Neural cell (in vitro differentiated cells): ENCODE measurements around the gene KLHL4. TPM values are rescaled to one million over a fixed set of nuclear protein-coding genes. Genes with fewer than 3 reads are reported as not detected.
"Not testable (repeated sequence)": the region's sequence is repeated elsewhere in the genome, so short reads cannot be mapped to it uniquely, and the experiment has no call there.

Source experiments
- H2AFZ ChIP-seq: fragments of 200-600, 300-800 bp; sonication (generic), shearing (Covaris generic); 2 replicates; pipeline ENCODE4 v1.6.0; 2014; ENCODE audit warnings: low read depth, mild to moderate bottlenecking, antibody characterized with exemption, low read length, moderate library complexity
- H3F3A ChIP-seq: fragments of 200-600 bp; shearing (Covaris generic); 2 replicates; pipeline ENCODE4 v1.6.1; 2016; ENCODE audit warnings: mild to moderate bottlenecking, moderate library complexity, mixed read lengths, antibody characterized with exemption, low read length; ENCODE audit not compliant: insufficient read depth, poor library complexity, severe bottlenecking
- H3K27ac ChIP-seq: fragments of 200-600, 300-800 bp; sonication (generic), shearing (Covaris generic); 2 replicates; pipeline ENCODE4 v1.5.1; 2014; ENCODE audit warnings: mild to moderate bottlenecking, low read length, moderate library complexity
- H3K27me3 ChIP-seq: fragments of 300-800, 200-600 bp; sonication (generic), shearing (Covaris generic); 2 replicates; pipeline ENCODE4 v1.6.0; 2014; ENCODE audit warnings: mild to moderate bottlenecking, low read depth, low read length, moderate library complexity; ENCODE audit not compliant: insufficient read depth
- H3K36me3 ChIP-seq: fragments of 300-800, 200-600 bp; sonication (generic), shearing (Covaris generic); 2 replicates; pipeline ENCODE4 v1.5.1; 2014; ENCODE audit warnings: mild to moderate bottlenecking, antibody characterized with exemption, low read length, moderate library complexity; ENCODE audit not compliant: insufficient read depth
- H3K4me2 ChIP-seq: fragments of 300-800, 200-600 bp; sonication (generic), shearing (Covaris generic); 2 replicates; pipeline ENCODE4 v1.6.0; 2014; ENCODE audit warnings: mild to moderate bottlenecking, low read length
- H3K4me3 ChIP-seq: fragments of 300-800, 200-600 bp; sonication (generic), shearing (Covaris generic); 2 replicates; pipeline ENCODE4 v1.5.1; 2014; ENCODE audit warnings: mild to moderate bottlenecking, low read length, moderate library complexity
- H3K79me2 ChIP-seq: fragments of 200-600 bp; shearing (Covaris generic); replicated peaks from 2 replicates; pipeline ENCODE4 v1.6.0; 2014; ENCODE audit warnings: mild to moderate bottlenecking, low read length, moderate library complexity; ENCODE audit not compliant: insufficient read depth
- H3K9ac ChIP-seq: fragments of 300-800, 200-600 bp; sonication (generic), shearing (Covaris generic); 2 replicates; pipeline ENCODE4 v1.6.1; 2016; ENCODE audit warnings: mild to moderate bottlenecking, low read length, mixed read lengths
- H3K9me2 ChIP-seq: fragments of 200-600 bp; shearing (Covaris generic); 2 replicates; pipeline ENCODE4 v1.6.1; 2016; ENCODE audit warnings: mild to moderate bottlenecking, low read length, mixed read lengths; ENCODE audit not compliant: insufficient read depth
- H3K9me3 ChIP-seq: fragments of 200-600, 300-800 bp; sonication (generic), shearing (Covaris generic); 2 replicates; pipeline ENCODE4 v1.6.1; 2016; ENCODE audit warnings: mild to moderate bottlenecking, mixed run types, low read length, moderate library complexity, mixed read lengths
- H4K20me1 ChIP-seq: fragments of 200-600 bp; shearing (Covaris generic); 2 replicates; pipeline ENCODE4 v1.6.1; 2016; ENCODE audit warnings: mild to moderate bottlenecking, mixed run types; ENCODE audit not compliant: insufficient read depth
- EP300 ChIP-seq: fragments of 450-650 bp; conservative IDR thresholded peaks from 2 replicates; pipeline ENCODE4 v1.6.1; 2014; ENCODE audit warnings: antibody characterized with exemption, mild to moderate bottlenecking, moderate library complexity; ENCODE audit not compliant: poor library complexity, severe bottlenecking
- EZH2 ChIP-seq: fragments of 200-600, 300-800 bp; shearing (Covaris generic), sonication (generic); IDR thresholded peaks from 2 replicates; pipeline ENCODE4 v1.6.1; 2014; ENCODE audit warnings: antibody characterized with exemption, low read length, borderline replicate concordance, mild to moderate bottlenecking; ENCODE audit not compliant: insufficient read depth, poor library complexity, severe bottlenecking
- MXI1 ChIP-seq: fragments of 450-650 bp; conservative IDR thresholded peaks from 2 replicates; pipeline ENCODE4 v1.6.1; 2014; ENCODE audit warnings: antibody characterized with exemption, mild to moderate bottlenecking; ENCODE audit not compliant: poor library complexity, severe bottlenecking
- POLR2AphosphoS5 ChIP-seq: IDR thresholded peaks from 2 replicates; pipeline ENCODE4 v1.6.1; 2012
- RAD21 ChIP-seq: fragments of 450-650 bp; conservative IDR thresholded peaks from 2 replicates; pipeline ENCODE4 v1.6.1; 2014; ENCODE audit warnings: antibody characterized with exemption, mild to moderate bottlenecking, moderate library complexity
- SMC3 ChIP-seq: fragments of 450-650 bp; conservative IDR thresholded peaks from 2 replicates; pipeline ENCODE4 v1.6.1; 2014; ENCODE audit warnings: antibody characterized with exemption, mild to moderate bottlenecking, moderate library complexity; ENCODE audit not compliant: poor library complexity
- TAF1 ChIP-seq: IDR thresholded peaks from 2 replicates; pipeline ENCODE4 v1.6.1; 2012; ENCODE audit warnings: low read depth
- polyA plus RNA-seq: library from polyadenylated mRNA; depleted of rRNA; stranded (reverse); fragments of >200 nt; gene quantifications from 2 replicates; pipeline ENCODE4 v1.2.3, GENCODE V29; 2014
- TF ChIP-seq, protein P1 (sequence below): IDR thresholded peaks from 2 replicates; pipeline ENCODE4 v1.6.1; 2012; ENCODE audit warnings: borderline replicate concordance
- TF ChIP-seq, protein P2 (sequence below): fragments of 450-650 bp; IDR thresholded peaks from 2 replicates; pipeline ENCODE4 v1.5.1; 2014; ENCODE audit warnings: antibody characterized with exemption, mild to moderate bottlenecking, moderate library complexity; ENCODE audit not compliant: poor library complexity, severe bottlenecking

Gene KLHL4
- polyA plus RNA-seq, 1 donor from 2014 or later: 2.8 TPM

DNA sequence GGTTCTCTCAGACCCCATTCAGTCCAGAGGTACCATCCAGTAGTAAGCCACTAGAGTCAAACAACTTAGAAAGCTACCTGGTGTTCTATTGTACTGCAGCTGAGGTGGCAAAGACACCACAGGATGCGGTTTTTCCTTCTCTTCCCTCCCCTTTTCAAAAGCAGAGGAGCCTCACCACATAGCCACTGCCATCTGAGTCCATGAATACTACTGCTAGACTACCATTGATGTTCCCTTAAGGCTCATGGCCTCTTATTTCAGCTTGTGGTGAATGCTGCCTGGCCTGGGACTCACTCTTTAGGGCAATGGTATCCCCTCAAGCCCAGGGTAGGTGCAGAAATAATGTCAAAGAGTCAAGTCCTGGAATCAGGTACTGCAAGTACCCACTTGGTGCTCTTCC is 41.8 kb upstream of the KLHL4 start:
- Histone ChIP-seq H3K4me3 (no peak overlapping the region), H3K9me3 (no peaks in the 10 kb centered on the region), H3K27ac (no peak overlapping the region), H2AFZ (no peak overlapping the region), H3K27me3 (no peaks in the 10 kb centered on the region), H3F3A (no peaks in the 10 kb centered on the region), H3K9ac (no peak overlapping the region), H3K79me2 (no peaks in the 10 kb centered on the region), H3K4me2 (no peak overlapping the region), H4K20me1 (no peaks in the 10 kb centered on the region), H3K9me2 (no peaks in the 10 kb centered on the region), H3K36me3 (no peaks in the 10 kb centered on the region)
- TF ChIP-seq, protein P1, sequence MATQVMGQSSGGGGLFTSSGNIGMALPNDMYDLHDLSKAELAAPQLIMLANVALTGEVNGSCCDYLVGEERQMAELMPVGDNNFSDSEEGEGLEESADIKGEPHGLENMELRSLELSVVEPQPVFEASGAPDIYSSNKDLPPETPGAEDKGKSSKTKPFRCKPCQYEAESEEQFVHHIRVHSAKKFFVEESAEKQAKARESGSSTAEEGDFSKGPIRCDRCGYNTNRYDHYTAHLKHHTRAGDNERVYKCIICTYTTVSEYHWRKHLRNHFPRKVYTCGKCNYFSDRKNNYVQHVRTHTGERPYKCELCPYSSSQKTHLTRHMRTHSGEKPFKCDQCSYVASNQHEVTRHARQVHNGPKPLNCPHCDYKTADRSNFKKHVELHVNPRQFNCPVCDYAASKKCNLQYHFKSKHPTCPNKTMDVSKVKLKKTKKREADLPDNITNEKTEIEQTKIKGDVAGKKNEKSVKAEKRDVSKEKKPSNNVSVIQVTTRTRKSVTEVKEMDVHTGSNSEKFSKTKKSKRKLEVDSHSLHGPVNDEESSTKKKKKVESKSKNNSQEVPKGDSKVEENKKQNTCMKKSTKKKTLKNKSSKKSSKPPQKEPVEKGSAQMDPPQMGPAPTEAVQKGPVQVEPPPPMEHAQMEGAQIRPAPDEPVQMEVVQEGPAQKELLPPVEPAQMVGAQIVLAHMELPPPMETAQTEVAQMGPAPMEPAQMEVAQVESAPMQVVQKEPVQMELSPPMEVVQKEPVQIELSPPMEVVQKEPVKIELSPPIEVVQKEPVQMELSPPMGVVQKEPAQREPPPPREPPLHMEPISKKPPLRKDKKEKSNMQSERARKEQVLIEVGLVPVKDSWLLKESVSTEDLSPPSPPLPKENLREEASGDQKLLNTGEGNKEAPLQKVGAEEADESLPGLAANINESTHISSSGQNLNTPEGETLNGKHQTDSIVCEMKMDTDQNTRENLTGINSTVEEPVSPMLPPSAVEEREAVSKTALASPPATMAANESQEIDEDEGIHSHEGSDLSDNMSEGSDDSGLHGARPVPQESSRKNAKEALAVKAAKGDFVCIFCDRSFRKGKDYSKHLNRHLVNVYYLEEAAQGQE: no peak
- no peak for TF ChIP-seq EZH2
- no peak for TF ChIP-seq RAD21
- TF ChIP-seq SMC3: no peak
- TF ChIP-seq MXI1: no peak
- no peak for TF ChIP-seq TAF1
- TF ChIP-seq, protein P2, sequence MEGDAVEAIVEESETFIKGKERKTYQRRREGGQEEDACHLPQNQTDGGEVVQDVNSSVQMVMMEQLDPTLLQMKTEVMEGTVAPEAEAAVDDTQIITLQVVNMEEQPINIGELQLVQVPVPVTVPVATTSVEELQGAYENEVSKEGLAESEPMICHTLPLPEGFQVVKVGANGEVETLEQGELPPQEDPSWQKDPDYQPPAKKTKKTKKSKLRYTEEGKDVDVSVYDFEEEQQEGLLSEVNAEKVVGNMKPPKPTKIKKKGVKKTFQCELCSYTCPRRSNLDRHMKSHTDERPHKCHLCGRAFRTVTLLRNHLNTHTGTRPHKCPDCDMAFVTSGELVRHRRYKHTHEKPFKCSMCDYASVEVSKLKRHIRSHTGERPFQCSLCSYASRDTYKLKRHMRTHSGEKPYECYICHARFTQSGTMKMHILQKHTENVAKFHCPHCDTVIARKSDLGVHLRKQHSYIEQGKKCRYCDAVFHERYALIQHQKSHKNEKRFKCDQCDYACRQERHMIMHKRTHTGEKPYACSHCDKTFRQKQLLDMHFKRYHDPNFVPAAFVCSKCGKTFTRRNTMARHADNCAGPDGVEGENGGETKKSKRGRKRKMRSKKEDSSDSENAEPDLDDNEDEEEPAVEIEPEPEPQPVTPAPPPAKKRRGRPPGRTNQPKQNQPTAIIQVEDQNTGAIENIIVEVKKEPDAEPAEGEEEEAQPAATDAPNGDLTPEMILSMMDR: no peak
- TF ChIP-seq POLR2AphosphoS5: no peak
- no peak for TF ChIP-seq EP300

DNA sequence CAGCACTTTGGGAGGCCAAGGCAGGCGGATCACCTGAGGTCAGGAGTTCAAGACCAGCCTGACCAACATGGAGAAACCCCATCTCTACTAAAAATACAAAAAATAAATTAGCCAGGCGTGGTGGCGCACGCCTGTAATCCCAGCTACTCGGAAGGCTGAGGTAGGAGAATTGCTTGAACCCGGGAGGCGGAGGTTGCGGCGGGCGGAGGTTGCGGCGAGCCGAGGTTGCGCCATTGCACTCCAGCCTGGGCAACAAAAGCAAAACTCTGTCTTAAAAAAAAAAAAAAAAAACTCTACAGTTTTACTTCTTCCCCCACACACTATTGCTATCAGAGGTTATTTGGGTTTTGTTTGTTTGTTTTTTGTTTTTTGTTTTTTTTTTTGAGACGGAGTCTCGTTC is 38.9 kb upstream of the KLHL4 start:
- H3K4me3 ChIP-seq, H2AFZ ChIP-seq, H3F3A ChIP-seq, H3K9me3 ChIP-seq, H3K9me2 ChIP-seq, H3K79me2 ChIP-seq, H3K4me2 ChIP-seq, H3K27me3 ChIP-seq, H4K20me1 ChIP-seq, H3K27ac ChIP-seq, H3K9ac ChIP-seq, H3K36me3 ChIP-seq: not testable (repeated sequence)

DNA sequence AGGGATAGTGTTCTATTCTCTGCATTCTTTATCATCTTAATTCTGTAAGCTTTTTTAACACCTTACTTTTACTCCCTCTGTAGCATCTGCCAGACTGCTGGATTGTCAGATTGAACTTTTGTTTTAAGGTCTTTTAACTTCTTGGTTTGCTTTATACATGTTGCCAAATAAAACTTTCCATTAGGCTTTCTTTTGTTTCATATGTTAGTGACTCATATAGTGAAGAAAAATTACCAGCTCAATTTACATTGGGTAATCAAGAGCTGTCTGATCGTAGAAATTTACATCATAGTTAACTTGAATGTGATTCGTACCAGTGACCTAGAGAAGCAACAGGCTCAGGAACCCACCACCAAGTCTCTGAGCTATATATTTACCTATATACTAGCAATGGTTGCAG is 28.5 kb upstream of the KLHL4 start:
- H3K9ac ChIP-seq: no peak overlapping the region
- no peak overlapping the region for H3K4me3 ChIP-seq
- no peaks in the 10 kb centered on the region for H4K20me1 ChIP-seq
- H3K27ac ChIP-seq: no peak overlapping the region
- H3F3A ChIP-seq: no peaks in the 10 kb centered on the region
- no peak overlapping the region for H2AFZ ChIP-seq
- H3K27me3 ChIP-seq: no peaks in the 10 kb centered on the region
- H3K79me2 ChIP-seq: no peaks in the 10 kb centered on the region
- H3K4me2 ChIP-seq: no peak overlapping the region
- H3K9me3 ChIP-seq: no peaks in the 10 kb centered on the region
- H3K9me2 ChIP-seq: no peaks in the 10 kb centered on the region
- TF ChIP-seq POLR2AphosphoS5 (no peak), RAD21 (no peak), EP300 (no peak), EZH2 (no peak), TAF1 (no peak)
- TF ChIP-seq, protein P1: no peak
- no peaks in the 10 kb centered on the region for H3K36me3 ChIP-seq
